ENCODE results near the gene SERINC4.
A peak's percentile ranks its signal among the peaks of the same experiment; 100 is the strongest.

SERINC4 gene

GRCh38 chr15:43799209-43799944 is 643 bp downstream of the SERINC4 start:
- no peak for FAIRE-seq
- DNase-seq (ENCODE audit: low spot score) = no peak

- DNase-seq (ENCODE audit: low spot score) (no peak), FAIRE-seq (no peak)
Observed at GRCh38 chr15:43796566-43796965, 3.5 kb downstream of the SERINC4 start.

- FAIRE-seq (no peak), DNase-seq (ENCODE audit: low spot score) (no peak)
Observed at GRCh38 chr15:43795997-43796396, 4.0 kb downstream of the SERINC4 start.

GRCh38 chr15:43795197-43795596 is 4.8 kb downstream of the SERINC4 start:
- DNase-seq (ENCODE audit: low spot score) (no peak), FAIRE-seq (no peak)

GRCh38 chr15:43794269-43795037 is 5.6 kb downstream of the SERINC4 start:
- FAIRE-seq (no peak), DNase-seq (ENCODE audit: low spot score) (peak; percentile 81)

GRCh38 chr15:43793647-43794046 is 6.4 kb downstream of the SERINC4 start:
- no peak for DNase-seq (ENCODE audit: low spot score)

GRCh38 chr15:43792761-43793476 is 7.1 kb downstream of the SERINC4 start:
- DNase-seq (ENCODE audit: low spot score) = no peak
- FAIRE-seq = no peak

More at GRCh38 chr15:43793647-43794046, 6.4 kb downstream of the SERINC4 start:
- no peak for FAIRE-seq

- DNase-seq (ENCODE audit: low spot score) = peak; percentile 95
- FAIRE-seq = peak; percentile 71
Observed at GRCh38 chr15:43791993-43792760, 7.8 kb downstream of the SERINC4 start, which contains the start of gene SERF2. TSS of gene SERF2 (plus strand) at chr15:43792320. CDS start at chr15:43792377, 57 bp downstream.

GRCh38 chr15:43789409-43789808 is 10.6 kb downstream of the SERINC4 start:
- DNase-seq (ENCODE audit: low spot score) (no peak), FAIRE-seq (no peak)

- DNase-seq (ENCODE audit: low spot score) (no peak), FAIRE-seq (no peak)
Observed at GRCh38 chr15:43779016-43779415, 21.0 kb downstream of the SERINC4 start.

GRCh38 chr15:43777267-43777914 is 22.6 kb downstream of the SERINC4 start:
- FAIRE-seq (no peak), DNase-seq (ENCODE audit: low spot score) (peak; percentile 74)

GRCh38 chr15:43776718-43777266 is 23.2 kb downstream of the SERINC4 start, which contains the start of gene ELL3:
TSS of gene ELL3 (minus strand) at chr15:43776966. CDS start at chr15:43776901, 65 bp downstream.
- FAIRE-seq = no peak

GRCh38 chr15:43776101-43776717 is 23.8 kb downstream of the SERINC4 start:
- DNase-seq (ENCODE audit: low spot score) (no peak), FAIRE-seq (no peak)

More at GRCh38 chr15:43776718-43777266, 23.2 kb downstream of the SERINC4 start, which contains the start of gene ELL3:
- DNase-seq (ENCODE audit: low spot score) = peak; percentile 64

GRCh38 chr15:43775411-43775965 is 24.5 kb downstream of the SERINC4 start:
- DNase-seq (ENCODE audit: low spot score) = peak; percentile 66
- peak; percentile 16 for FAIRE-seq

GRCh38 chr15:43774062-43774461 is 26.0 kb downstream of the SERINC4 start:
- DNase-seq (ENCODE audit: low spot score) (no peak), FAIRE-seq (no peak)

GRCh38 chr15:43772624-43773023 is 27.4 kb downstream of the SERINC4 start:
- no peak for DNase-seq (ENCODE audit: low spot score)

GRCh38 chr15:43771816-43772215 is 28.2 kb downstream of the SERINC4 start:
- DNase-seq (ENCODE audit: low spot score) = no peak
- FAIRE-seq = no peak

More at GRCh38 chr15:43772624-43773023, 27.4 kb downstream of the SERINC4 start:
- FAIRE-seq = no peak

GRCh38 chr15:43769584-43770228 is 30.3 kb downstream of the SERINC4 start:
- FAIRE-seq = peak; percentile 44
- DNase-seq (ENCODE audit: low spot score) = peak; percentile 23

Data from RCC 7860 (cell line).